ENCODE measurements around the gene PLAAT2.
"Not testable (repeated sequence)": the region's sequence is repeated elsewhere in the genome, so short reads cannot be mapped to it uniquely, and the experiment has no call there.

Gene PLAAT2

DNA sequence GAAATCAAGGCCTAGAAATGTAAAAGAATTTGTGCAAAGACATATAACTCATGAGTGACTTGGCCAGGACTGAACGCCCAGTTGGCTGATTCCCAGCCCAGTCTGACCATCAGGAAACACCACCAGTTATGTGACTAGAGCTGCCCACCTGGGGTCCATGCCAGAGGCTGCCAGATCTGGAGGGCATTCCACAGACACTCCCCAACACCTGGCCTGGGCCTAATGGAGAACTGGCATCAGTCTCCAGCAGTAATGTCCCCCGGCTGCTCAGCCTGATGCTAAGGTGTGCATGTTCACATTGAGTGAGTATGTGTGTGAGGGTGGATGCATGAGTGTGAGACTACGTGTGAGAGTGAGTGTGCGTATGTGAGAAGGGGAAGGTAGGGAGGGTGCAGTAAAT is 35.4 kb upstream of the PLAAT2 start:
- H3K4me3 ChIP-seq (ENCODE audit: low read length) = no peak overlapping the region
- H3K36me3 ChIP-seq (ENCODE audit: control insufficient read depth, insufficient read depth, low read length) = no peaks in the 10 kb centered on the region
- H3K4me1 ChIP-seq (ENCODE audit: control insufficient read depth, insufficient read depth, low read length) = no peaks in the 10 kb centered on the region
- H3K27ac ChIP-seq (ENCODE audit: low read depth, low read length) = no peak overlapping the region
- H3K27me3 ChIP-seq (ENCODE audit: control insufficient read depth, insufficient read depth, low read length) = no peaks in the 10 kb centered on the region
- no peak overlapping the region for H3K9ac ChIP-seq (ENCODE audit: low read length)

DNA sequence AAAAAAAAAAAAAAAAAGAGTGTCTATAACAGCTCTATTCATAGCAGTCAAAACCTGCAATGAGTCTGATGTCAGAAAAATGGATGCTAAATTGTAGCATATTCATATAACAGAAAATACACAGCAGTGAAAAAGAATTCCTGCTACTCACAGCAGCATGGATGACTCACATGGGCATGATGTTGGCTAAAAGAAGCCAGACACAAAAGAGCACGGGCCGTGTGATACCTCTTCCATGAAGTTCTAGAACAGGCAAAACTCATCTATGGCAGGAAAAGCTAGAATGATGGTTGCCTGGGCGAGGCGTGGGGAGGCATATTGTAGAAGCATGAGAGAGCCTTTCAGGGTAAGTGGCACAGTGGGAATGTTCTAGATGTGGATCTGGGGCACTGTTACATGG is 32.1 kb upstream of the PLAAT2 start:
- Histone ChIP-seq H3K4me1 (ENCODE audit: control insufficient read depth, insufficient read depth, low read length) (no peaks in the 10 kb centered on the region), H3K27me3 (ENCODE audit: control insufficient read depth, insufficient read depth, low read length) (no peaks in the 10 kb centered on the region), H3K27ac (ENCODE audit: low read depth, low read length) (no peak overlapping the region), H3K4me3 (ENCODE audit: low read length) (no peak overlapping the region), H3K36me3 (ENCODE audit: control insufficient read depth, insufficient read depth, low read length) (peaks cover 5% of the 10 kb centered on the region), H3K9ac (ENCODE audit: low read length) (no peak overlapping the region)

DNA sequence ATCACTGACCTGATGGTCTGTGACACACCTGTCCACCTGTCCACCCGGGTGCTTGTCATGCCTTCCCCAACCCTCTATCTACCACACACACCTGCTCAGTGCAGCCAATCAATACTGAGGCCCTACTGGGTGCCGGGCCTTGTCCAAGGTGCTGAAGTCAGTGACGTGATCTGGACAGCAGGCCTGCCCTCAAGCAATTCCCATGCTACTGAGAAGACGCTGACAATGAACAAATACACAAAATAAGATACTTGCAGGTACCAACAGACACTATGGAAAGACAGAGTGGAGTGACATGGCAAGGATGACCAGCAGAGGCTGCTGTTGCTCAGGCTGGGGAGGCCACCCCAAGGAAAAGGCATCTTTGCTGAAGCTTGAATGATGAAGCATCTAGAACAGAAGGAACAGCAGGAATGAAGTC is 29.8 kb upstream of the PLAAT2 start:
- no peaks in the 10 kb centered on the region for H3K27me3 ChIP-seq (ENCODE audit: control insufficient read depth, insufficient read depth, low read length)
- H3K36me3 ChIP-seq (ENCODE audit: control insufficient read depth, insufficient read depth, low read length) = peaks cover 6% of the 10 kb centered on the region
- H3K4me3 ChIP-seq (ENCODE audit: low read length) = no peak overlapping the region
- no peaks in the 10 kb centered on the region for H3K4me1 ChIP-seq (ENCODE audit: control insufficient read depth, insufficient read depth, low read length)
- H3K27ac ChIP-seq (ENCODE audit: low read depth, low read length) = no peak overlapping the region
- H3K9ac ChIP-seq (ENCODE audit: low read length) = no peak overlapping the region

DNA sequence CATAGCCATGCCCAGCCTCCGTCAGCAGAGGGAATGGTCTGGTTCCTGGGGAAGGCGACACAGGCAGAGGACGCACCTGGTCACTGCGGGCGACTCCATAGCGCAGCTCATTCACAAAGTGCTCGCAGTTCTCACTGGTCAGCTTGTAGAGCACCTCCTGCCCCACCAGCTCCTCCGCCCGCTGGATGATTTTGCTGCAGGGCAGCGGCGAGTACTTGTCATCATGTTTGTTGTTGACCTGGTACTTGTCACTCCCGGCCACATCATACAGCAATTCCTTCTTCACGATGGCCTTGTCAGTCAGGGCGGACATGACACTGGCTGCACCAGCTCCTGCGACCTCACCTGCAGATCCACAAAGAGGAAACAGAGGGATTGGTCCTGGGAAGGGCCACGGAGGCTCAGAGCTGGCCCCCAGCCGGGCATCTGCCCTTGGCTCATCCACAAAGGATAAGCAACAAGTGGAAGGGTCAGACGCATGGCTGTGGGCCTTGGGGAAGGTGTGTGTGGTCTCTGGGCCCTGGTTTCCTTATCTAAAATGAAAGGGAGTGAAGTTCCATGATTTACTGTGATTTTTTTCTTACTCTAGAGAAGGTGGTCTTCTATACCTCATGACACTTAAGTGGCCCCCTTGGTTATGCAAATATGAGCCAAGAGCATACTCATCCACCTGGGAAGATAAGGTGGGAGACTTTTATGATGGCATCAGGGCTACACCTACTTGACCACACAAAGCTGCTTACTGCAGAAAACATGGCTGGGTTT is 27.0 kb upstream of the PLAAT2 start:
- Histone ChIP-seq H3K4me1 (ENCODE audit: control insufficient read depth, insufficient read depth, low read length) (no peaks in the 10 kb centered on the region), H3K27ac (ENCODE audit: low read depth, low read length) (no peak overlapping the region), H3K9ac (ENCODE audit: low read length) (no peak overlapping the region), H3K36me3 (ENCODE audit: control insufficient read depth, insufficient read depth, low read length) (peaks cover 6% of the 10 kb centered on the region), H3K27me3 (ENCODE audit: control insufficient read depth, insufficient read depth, low read length) (no peaks in the 10 kb centered on the region), H3K4me3 (ENCODE audit: low read length) (no peak overlapping the region)

DNA sequence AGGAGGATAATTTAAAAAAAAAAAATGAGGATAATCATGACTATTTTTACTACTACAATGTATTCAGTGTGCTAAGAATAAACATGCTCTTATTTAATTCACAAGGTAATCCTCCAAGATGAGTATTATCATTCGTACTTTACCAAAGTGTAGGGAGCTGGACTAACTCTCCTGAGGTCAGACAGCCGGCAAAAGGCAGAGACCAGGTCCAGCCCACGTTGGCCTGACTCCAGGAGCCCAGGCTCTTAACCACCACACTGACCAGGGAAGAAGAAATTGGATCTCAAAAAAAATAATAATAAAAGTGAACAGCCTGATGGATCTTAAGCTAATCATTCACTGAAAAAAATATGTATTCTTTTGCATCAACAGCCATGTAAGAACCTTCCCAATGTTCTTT is 25.8 kb upstream of the PLAAT2 start:
- Histone ChIP-seq H3K9ac (ENCODE audit: low read length) (no peak overlapping the region), H3K27ac (ENCODE audit: low read depth, low read length) (no peak overlapping the region), H3K4me1 (ENCODE audit: control insufficient read depth, insufficient read depth, low read length) (no peaks in the 10 kb centered on the region)

DNA sequence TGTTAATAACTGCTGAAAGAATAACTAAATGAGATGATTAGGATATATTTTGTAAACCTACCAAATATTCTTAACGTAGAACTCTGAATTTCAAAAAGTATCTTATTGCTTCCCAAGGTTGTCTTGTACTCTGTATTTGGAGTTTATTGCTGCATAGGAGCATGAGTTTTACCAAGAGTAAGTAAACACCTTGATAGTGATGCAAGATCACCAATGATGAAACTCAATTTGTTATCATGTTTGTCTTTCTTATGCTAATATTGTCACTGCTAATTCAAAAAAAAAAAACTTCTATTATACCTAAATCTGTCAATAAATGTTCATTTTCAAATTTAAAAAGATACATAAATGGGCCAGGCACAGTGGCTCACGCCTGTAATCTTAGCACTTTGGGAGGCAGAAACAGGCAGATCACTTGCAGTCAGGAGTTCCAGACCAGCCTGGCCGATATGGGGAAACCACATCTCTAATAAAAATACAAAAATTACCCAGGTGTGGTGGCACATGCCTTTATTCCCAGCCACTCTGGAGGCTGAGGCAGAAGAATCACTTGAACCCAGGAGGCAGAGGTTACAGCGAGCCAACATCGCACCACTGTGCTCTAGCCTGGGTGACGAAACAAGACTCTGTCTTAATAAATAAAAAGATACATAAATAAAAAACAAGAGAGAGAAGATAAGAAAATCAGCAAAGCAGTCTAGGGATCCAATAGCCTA is 23.4 kb upstream of the PLAAT2 start:
- H3K9ac ChIP-seq (ENCODE audit: low read length) = no peak overlapping the region
- no peak overlapping the region for H3K27ac ChIP-seq (ENCODE audit: low read depth, low read length)
- no peak overlapping the region for H3K4me3 ChIP-seq (ENCODE audit: low read length)
- no peaks in the 10 kb centered on the region for H3K4me1 ChIP-seq (ENCODE audit: control insufficient read depth, insufficient read depth, low read length)
- H3K27me3 ChIP-seq (ENCODE audit: control insufficient read depth, insufficient read depth, low read length) = no peaks in the 10 kb centered on the region
- peaks cover 6% of the 10 kb centered on the region for H3K36me3 ChIP-seq (ENCODE audit: control insufficient read depth, insufficient read depth, low read length)

More for the DNA sequence above, 25.8 kb upstream of the PLAAT2 start:
- H3K4me3 ChIP-seq (ENCODE audit: low read length) = no peak overlapping the region
- peaks cover 6% of the 10 kb centered on the region for H3K36me3 ChIP-seq (ENCODE audit: control insufficient read depth, insufficient read depth, low read length)
- H3K27me3 ChIP-seq (ENCODE audit: control insufficient read depth, insufficient read depth, low read length) = no peaks in the 10 kb centered on the region

DNA sequence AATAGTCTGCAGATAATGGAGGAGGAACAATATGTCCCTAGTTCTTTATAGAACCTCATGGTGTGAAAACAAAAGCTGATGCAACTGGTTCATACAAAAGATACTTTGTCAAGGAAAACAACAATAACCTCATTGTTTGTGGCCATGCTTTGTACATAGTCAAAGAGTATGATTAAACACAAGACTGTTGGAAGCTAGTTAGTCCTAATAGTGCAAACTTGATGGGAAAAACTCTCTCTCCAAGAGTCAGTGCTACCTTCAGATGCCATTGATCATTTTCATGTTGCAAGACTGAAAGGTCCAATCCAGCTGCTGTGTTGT is 20.1 kb upstream of the PLAAT2 start:
- Histone ChIP-seq H3K4me1 (ENCODE audit: control insufficient read depth, insufficient read depth, low read length) (no peaks in the 10 kb centered on the region), H3K9ac (ENCODE audit: low read length) (no peak overlapping the region), H3K27ac (ENCODE audit: low read depth, low read length) (no peak overlapping the region), H3K4me3 (ENCODE audit: low read length) (no peak overlapping the region), H3K36me3 (ENCODE audit: control insufficient read depth, insufficient read depth, low read length) (no peaks in the 10 kb centered on the region), H3K27me3 (ENCODE audit: control insufficient read depth, insufficient read depth, low read length) (no peaks in the 10 kb centered on the region)

DNA sequence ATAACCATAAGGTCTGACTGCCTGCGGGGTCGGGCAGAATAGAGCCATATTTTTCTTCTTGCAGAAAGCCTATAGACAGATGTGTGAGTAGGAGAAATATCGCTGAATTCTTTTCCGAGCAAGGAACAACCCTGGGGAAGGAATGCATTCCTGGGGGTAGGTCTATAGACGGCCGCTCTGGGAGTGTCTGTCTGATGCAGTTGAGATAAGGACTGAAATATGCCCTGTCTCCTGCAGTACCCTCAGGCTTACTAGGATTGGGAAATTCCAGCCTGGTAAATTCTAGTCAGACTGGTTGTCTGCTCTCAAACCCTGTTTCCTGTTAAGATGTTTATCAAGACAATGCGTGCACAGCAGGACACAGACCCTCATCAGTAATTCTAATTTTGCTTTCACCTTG is 18.0 kb upstream of the PLAAT2 start:
- H3K27me3 ChIP-seq (ENCODE audit: control insufficient read depth, insufficient read depth, low read length); H3K36me3 ChIP-seq (ENCODE audit: control insufficient read depth, insufficient read depth, low read length); H3K27ac ChIP-seq (ENCODE audit: low read depth, low read length): not testable (repeated sequence)

DNA sequence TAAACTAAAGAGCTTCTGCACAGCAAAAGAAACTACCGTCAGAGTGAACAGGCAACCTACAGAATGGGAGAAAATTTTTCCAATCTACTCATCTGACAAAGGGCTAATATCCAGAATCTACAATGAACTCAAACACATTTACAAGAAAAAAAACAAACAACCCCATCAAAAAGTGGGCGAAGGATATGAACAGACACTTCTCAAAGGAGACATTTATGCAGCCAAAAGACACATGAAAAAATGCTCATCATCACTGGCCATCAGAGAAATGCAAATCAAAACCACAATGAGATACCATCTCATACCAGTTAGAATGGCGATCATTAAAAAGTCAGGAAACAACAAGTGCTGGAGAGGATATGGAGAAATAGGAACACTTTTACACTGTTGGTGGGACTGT is 15.7 kb upstream of the PLAAT2 start:
- not testable (repeated sequence) for H3K27me3 ChIP-seq (ENCODE audit: control insufficient read depth, insufficient read depth, low read length); H3K27ac ChIP-seq (ENCODE audit: low read depth, low read length); H3K4me1 ChIP-seq (ENCODE audit: control insufficient read depth, insufficient read depth, low read length); H3K9ac ChIP-seq (ENCODE audit: low read length); H3K36me3 ChIP-seq (ENCODE audit: control insufficient read depth, insufficient read depth, low read length); H3K4me3 ChIP-seq (ENCODE audit: low read length)

More for the DNA sequence above, 18.0 kb upstream of the PLAAT2 start:
- H3K4me3 ChIP-seq (ENCODE audit: low read length); H3K4me1 ChIP-seq (ENCODE audit: control insufficient read depth, insufficient read depth, low read length); H3K9ac ChIP-seq (ENCODE audit: low read length): not testable (repeated sequence)

DNA sequence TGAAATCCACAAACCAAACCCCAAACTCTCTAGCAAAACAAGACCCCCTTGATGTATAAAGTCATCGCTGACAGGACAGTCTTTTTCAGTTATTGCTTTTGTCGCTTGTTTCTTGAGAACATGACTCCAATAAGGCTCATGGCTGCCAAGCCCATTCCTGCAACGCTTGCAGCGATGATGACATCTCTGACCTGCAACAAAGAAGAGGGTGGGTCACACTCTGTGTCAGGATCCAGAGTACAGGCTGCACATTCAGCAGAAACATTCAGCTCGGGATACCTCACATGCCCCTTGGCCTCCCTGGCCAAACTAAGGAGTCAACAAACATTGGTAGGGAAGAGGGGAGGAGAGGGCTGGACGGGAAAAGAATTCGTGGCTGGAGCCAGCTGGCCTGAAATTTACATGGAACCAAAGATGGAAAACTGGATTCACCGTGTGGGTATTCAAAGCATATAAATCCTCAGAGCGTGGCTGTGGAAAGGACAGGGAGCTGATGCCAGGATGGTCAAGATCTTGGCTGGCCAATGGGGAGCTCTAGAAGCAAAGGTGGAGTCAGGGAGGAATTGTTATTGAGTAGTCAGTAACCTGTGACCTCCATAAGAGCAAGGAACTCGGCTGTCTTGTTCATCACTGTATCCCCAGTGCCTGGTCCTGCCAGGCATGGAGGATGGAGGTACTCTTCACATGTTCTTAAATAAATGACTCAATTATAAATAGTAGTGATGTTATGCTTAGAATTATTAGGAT is 11.8 kb upstream of the PLAAT2 start:
- Histone ChIP-seq H3K9ac (ENCODE audit: low read length) (no peak overlapping the region), H3K4me3 (ENCODE audit: low read length) (peak overlapping the region; percentile 43), H3K4me1 (ENCODE audit: control insufficient read depth, insufficient read depth, low read length) (peaks cover 10% of the 10 kb centered on the region), H3K36me3 (ENCODE audit: control insufficient read depth, insufficient read depth, low read length) (no peaks in the 10 kb centered on the region), H3K27me3 (ENCODE audit: control insufficient read depth, insufficient read depth, low read length) (no peaks in the 10 kb centered on the region), H3K27ac (ENCODE audit: low read depth, low read length) (peak overlapping the region; percentile 83)

DNA sequence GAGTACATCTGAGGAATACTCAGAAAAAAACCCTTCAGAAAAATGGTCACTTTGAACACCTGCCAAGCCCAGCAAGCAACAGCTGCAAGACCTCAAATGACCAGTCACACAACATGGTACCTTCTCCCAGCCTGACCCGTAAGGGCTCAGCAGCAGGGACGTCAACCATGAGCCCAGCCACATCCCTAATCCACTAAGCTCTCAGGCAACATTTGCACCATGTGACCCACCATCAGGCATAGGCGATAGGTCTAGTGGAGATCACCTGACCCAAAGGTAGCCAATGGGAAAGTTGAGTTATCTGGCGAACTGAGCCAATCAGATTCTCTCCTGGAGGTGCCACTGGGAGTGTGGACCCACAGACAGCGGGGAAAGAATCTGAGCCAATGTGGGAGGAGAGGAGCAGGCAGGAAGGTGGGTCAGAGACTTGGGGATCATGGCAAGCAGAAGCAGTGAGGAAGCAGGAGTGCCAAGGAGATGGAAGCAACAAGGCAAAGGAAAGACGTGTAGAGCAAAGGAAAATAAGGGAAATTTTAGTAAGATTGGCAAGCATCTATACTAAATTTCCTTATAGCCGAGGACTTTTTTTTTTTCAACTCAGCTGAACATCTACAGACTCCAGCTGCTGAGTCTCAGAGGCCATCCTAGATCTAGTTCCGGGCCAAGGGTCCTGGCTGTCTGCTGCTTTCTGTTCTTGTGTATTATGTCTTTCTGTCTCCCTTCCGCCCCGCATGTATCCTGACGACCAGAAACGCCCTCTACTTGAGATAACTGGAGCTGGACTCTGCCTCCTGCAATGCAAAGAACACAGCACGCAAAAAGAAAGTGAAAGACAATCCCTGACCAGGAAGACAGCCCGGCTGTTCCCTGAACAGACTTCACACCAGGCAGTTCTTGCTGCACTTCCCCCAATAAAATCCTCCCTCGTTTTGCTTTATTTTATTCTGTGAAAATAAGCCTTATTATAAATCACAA is 11.0 kb upstream of the PLAAT2 start:
- Histone ChIP-seq H3K27ac (ENCODE audit: low read depth, low read length) (peak overlapping the region; percentile 83), H3K4me3 (ENCODE audit: low read length) (peak overlapping the region; percentile 43), H3K9ac (ENCODE audit: low read length) (no peak overlapping the region)

More for the DNA sequence above, 11.0 kb upstream of the PLAAT2 start:
- peaks cover 10% of the 10 kb centered on the region for H3K4me1 ChIP-seq (ENCODE audit: control insufficient read depth, insufficient read depth, low read length)
- no peaks in the 10 kb centered on the region for H3K27me3 ChIP-seq (ENCODE audit: control insufficient read depth, insufficient read depth, low read length)
- H3K36me3 ChIP-seq (ENCODE audit: control insufficient read depth, insufficient read depth, low read length) = no peaks in the 10 kb centered on the region
